NT2/D1 (cell line): ENCODE measurements around the gene C20orf141.

Source experiments
- SUZ12 ChIP-seq: IDR thresholded peaks from 2 replicates; pipeline ENCODE4 v1.6.1; 2011; ENCODE audit not compliant: insufficient read length, insufficient read depth; ENCODE audit errors: extremely low read depth
- YY1 ChIP-seq: IDR thresholded peaks from 2 replicates; pipeline ENCODE4 v1.6.1; 2011; ENCODE audit not compliant: insufficient read length, insufficient read depth
- ZNF274 ChIP-seq: IDR thresholded peaks from 2 replicates; pipeline ENCODE4 v1.6.1; 2011; ENCODE audit warnings: mild to moderate bottlenecking, low read depth, low read length

- TF ChIP-seq YY1 (no peak), SUZ12 (no peak), ZNF274 (no peak)
Observed at GRCh38 chr20:2840967-2841531, 26.3 kb downstream of the C20orf141 start.
